ENCODE data around the gene PFKP. TPM values are rescaled to one million over a fixed set of nuclear protein-coding genes. Genes with fewer than 3 reads are reported as not detected.

Gene PFKP
- total RNA-seq, 2 donors from 2014 or later, result 17.4 to 39.6 TPM

- WGBS, 2 donors, result 97 to 98% methylated on average over 18 of the region's 18 CpGs
- Histone ChIP-seq H3K36me3 (replicated peaks in 1 of 2; ENCODE audit: insufficient read depth in 1 of 2, low read depth in 2 of 2) (peaks cover 15 to 58% of the 10 kb centered on the region in 2 donors), H3K27me3 (no peaks in the 10 kb centered on the region), H3K4me3 (no peak overlapping the region), H3K9me3 (no peaks in the 10 kb centered on the region), H3K4me1 (no peaks in the 10 kb centered on the region), H3K27ac (no peak overlapping the region)
- no peak for DNase-seq
- TF ChIP-seq, protein P1, sequence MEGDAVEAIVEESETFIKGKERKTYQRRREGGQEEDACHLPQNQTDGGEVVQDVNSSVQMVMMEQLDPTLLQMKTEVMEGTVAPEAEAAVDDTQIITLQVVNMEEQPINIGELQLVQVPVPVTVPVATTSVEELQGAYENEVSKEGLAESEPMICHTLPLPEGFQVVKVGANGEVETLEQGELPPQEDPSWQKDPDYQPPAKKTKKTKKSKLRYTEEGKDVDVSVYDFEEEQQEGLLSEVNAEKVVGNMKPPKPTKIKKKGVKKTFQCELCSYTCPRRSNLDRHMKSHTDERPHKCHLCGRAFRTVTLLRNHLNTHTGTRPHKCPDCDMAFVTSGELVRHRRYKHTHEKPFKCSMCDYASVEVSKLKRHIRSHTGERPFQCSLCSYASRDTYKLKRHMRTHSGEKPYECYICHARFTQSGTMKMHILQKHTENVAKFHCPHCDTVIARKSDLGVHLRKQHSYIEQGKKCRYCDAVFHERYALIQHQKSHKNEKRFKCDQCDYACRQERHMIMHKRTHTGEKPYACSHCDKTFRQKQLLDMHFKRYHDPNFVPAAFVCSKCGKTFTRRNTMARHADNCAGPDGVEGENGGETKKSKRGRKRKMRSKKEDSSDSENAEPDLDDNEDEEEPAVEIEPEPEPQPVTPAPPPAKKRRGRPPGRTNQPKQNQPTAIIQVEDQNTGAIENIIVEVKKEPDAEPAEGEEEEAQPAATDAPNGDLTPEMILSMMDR (IDR thresholded peaks at IDR 0.05), result no peak
- TF ChIP-seq POLR2A (IDR thresholded peaks at IDR 0.05), result no peak
- no peak for ATAC-seq
- intact Hi-C loops (cut with DNase I), result no loop called here
Measured at GRCh38 chr10:3145366-3145765, 78.0 kb downstream of the PFKP start.

DNA sequence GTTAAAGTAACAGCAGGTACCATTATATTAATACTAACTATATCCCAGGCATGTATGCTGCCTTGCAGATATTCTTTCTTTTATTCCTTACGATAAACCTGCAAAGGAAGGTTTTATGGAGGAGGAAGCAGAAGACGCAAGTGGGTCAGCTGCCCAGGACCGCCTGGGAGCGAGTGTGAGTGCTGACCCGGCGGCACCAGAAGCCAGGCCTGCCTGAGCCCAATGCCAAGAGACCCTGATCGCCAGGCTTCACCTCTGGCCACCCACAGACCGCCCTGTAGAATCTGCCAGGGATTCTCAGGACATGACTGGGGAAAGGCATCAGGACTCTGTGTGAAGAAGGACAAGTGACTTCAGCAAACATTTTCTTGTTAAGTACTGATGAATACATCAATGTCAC, 78.9 kb downstream of the PFKP start:
- Histone ChIP-seq H3K9me3 (no peaks in the 10 kb centered on the region), H3K4me1 (no peaks in the 10 kb centered on the region), H3K27me3 (no peaks in the 10 kb centered on the region), H3K36me3 (replicated peaks in 1 of 2; ENCODE audit: insufficient read depth in 1 of 2, low read depth in 2 of 2) (peaks cover 19 to 61% of the 10 kb centered on the region in 2 donors), H3K27ac (no peak overlapping the region), H3K4me3 (no peak overlapping the region)
- TF ChIP-seq, protein P1 (IDR thresholded peaks at IDR 0.05), result no peak
- no peak for TF ChIP-seq POLR2A (IDR thresholded peaks at IDR 0.05)
- no peak for DNase-seq
- no peak for ATAC-seq
- intact Hi-C loops (cut with DNase I), result no loop called here
- WGBS, 2 donors, result 96 to 97% methylated on average over 8 of the region's 8 CpGs

- no peak for TF ChIP-seq POLR2A (IDR thresholded peaks at IDR 0.05)
- TF ChIP-seq, protein P1 (IDR thresholded peaks at IDR 0.05), result no peak
- H3K36me3 ChIP-seq (replicated peaks in 1 of 2; ENCODE audit: insufficient read depth in 1 of 2, low read depth in 2 of 2), result peaks cover 19 to 59% of the 10 kb centered on the region in 2 donors
- H3K9me3 ChIP-seq, result no peaks in the 10 kb centered on the region
- no peak for ATAC-seq
- no peaks in the 10 kb centered on the region for H3K4me1 ChIP-seq
- H3K27ac ChIP-seq, result no peak overlapping the region
- intact Hi-C loops (cut with DNase I), result no loop called here
- WGBS, 2 donors, result 90 to 91% methylated on average over 17 of the region's 17 CpGs
- no peak for DNase-seq
- no peaks in the 10 kb centered on the region for H3K27me3 ChIP-seq
- no peak overlapping the region for H3K4me3 ChIP-seq
Measured at GRCh38 chr10:3147117-3147820, 79.9 kb downstream of the PFKP start.

GRCh38 chr10:3148041-3148440, 80.7 kb downstream of the PFKP start:
- intact Hi-C loops (cut with DNase I), result no loop called here
- no peak for DNase-seq
- WGBS, 2 donors, result 82 to 83% methylated on average over 17 of the region's 17 CpGs

More at GRCh38 chr10:3148041-3148440, 80.7 kb downstream of the PFKP start:
- no peaks in the 10 kb centered on the region for H3K27me3 ChIP-seq
- H3K4me3 ChIP-seq, result no peak overlapping the region
- H3K9me3 ChIP-seq, result no peaks in the 10 kb centered on the region
- TF ChIP-seq, protein P1 (IDR thresholded peaks at IDR 0.05), result no peak
- TF ChIP-seq POLR2A (IDR thresholded peaks at IDR 0.05), result no peak
- no peaks in the 10 kb centered on the region for H3K4me1 ChIP-seq
- no peak overlapping the region for H3K27ac ChIP-seq
- H3K36me3 ChIP-seq (replicated peaks in 1 of 2; ENCODE audit: insufficient read depth in 1 of 2, low read depth in 2 of 2), result peaks cover 19 to 53% of the 10 kb centered on the region in 2 donors
- no peak for ATAC-seq
